Right atrium auricular region (tissue), 2 donors: ENCODE data around the gene BPGM. TPM values are rescaled to one million over a fixed set of nuclear protein-coding genes. Genes with fewer than 3 reads are reported as not detected.

Experiments used
- DNase-seq: peaks from one replicate; pipeline ENCODE4 v3.0.0-alpha.2; 2019; ENCODE audit warnings: low spot score
- H3K27ac ChIP-seq, 2 donors: fragments of 200-600 bp; sonication (generic); 1 replicate in 1 of 2; 2 replicates in 1 of 2; pipeline ENCODE4 v1.5.1; 2016 to 2019
- H3K27me3 ChIP-seq, 2 donors: fragments of 200-600 bp; sonication (generic); one replicate each; pipeline versions ENCODE4 v1.5.1 to v1.6.0; 2017 to 2019
- H3K36me3 ChIP-seq: fragments of 200-600 bp; sonication (generic); one replicate; pipeline ENCODE4 v1.5.1; 2016
- H3K4me1 ChIP-seq, 2 donors: fragments of 200-600 bp; sonication (generic); one replicate each; pipeline versions ENCODE4 v1.5.1 to v1.6.0; 2017 to 2019
- H3K4me3 ChIP-seq, 2 donors: fragments of 200-600 bp; sonication (generic); 1 replicate in 1 of 2; 2 replicates in 1 of 2; pipeline ENCODE4 v1.5.1; 2017 to 2019; ENCODE audit warnings: mild to moderate bottlenecking in 1 of 2, moderate library complexity in 1 of 2
- H3K9me3 ChIP-seq, 2 donors: fragments of 200-600 bp; sonication (generic); one replicate each; pipeline ENCODE4 v1.5.1; 2019
- CTCF ChIP-seq, 2 donors: fragments of 200-600 bp; sonication (generic); IDR thresholded peaks; one replicate each; pipeline ENCODE4 v1.5.1; 2019; ENCODE audit warnings: antibody characterized with exemption in 2 of 2
- total RNA-seq, 2 donors: library from RNA; depleted of rRNA; stranded (reverse); fragments of >200 nt; gene quantifications; one replicate each; pipeline ENCODE4 v1.1.0, GENCODE V29; 2016

BPGM gene
- total RNA-seq, 2 donors from 2014 or later, result 12.5 to 16.7 TPM

- no peak for TF ChIP-seq CTCF (IDR thresholded peaks at IDR 0.05)
- Histone ChIP-seq H3K4me1 (peaks cover 0 to 18% of the 10 kb centered on the region in 2 donors), H3K9me3 (no peaks in the 10 kb centered on the region), H3K27ac (peak overlapping the region; percentile 46 to 56), H3K27me3 (no peaks in the 10 kb centered on the region), H3K36me3 (no peaks in the 10 kb centered on the region), H3K4me3 (no peak overlapping the region)
- DNase-seq, result no peak
Measured at GRCh38 chr7:134690614-134691504, 44.2 kb downstream of the BPGM start.

- Histone ChIP-seq H3K9me3 (no peaks in the 10 kb centered on the region), H3K4me1 (peaks cover 0 to 21% of the 10 kb centered on the region in 2 donors), H3K27me3 (no peaks in the 10 kb centered on the region), H3K27ac (peak overlapping the region; percentile 15 to 56), H3K36me3 (no peaks in the 10 kb centered on the region), H3K4me3 (no peak overlapping the region)
- TF ChIP-seq CTCF (IDR thresholded peaks at IDR 0.05), result no peak
- no peak for DNase-seq
Measured at GRCh38 chr7:134691546-134692343, 45.1 kb downstream of the BPGM start.

GRCh38 chr7:134692344-134692705 lies 45.7 kb downstream of the BPGM start:
- Histone ChIP-seq H3K36me3 (no peaks in the 10 kb centered on the region), H3K27ac (peak overlapping the region; percentile 15 to 28), H3K4me1 (peaks cover 0 to 18% of the 10 kb centered on the region in 2 donors), H3K4me3 (no peak overlapping the region), H3K27me3 (no peaks in the 10 kb centered on the region), H3K9me3 (no peaks in the 10 kb centered on the region)
- no peak for TF ChIP-seq CTCF (IDR thresholded peaks at IDR 0.05)
- DNase-seq, result no peak

- H3K4me3 ChIP-seq, result no peak overlapping the region
- H3K4me1 ChIP-seq, result peaks cover 0 to 18% of the 10 kb centered on the region in 2 donors
- DNase-seq, result peak; percentile 78
- H3K9me3 ChIP-seq, result no peaks in the 10 kb centered on the region
- no peaks in the 10 kb centered on the region for H3K27me3 ChIP-seq
- no peaks in the 10 kb centered on the region for H3K36me3 ChIP-seq
- no peak for TF ChIP-seq CTCF (IDR thresholded peaks at IDR 0.05)
- peak overlapping the region; percentile 15 to 28 for H3K27ac ChIP-seq
Measured at GRCh38 chr7:134693256-134693655, 46.6 kb downstream of the BPGM start.

- DNase-seq, result no peak
- Histone ChIP-seq H3K9me3 (no peaks in the 10 kb centered on the region), H3K27ac (peak overlapping the region in 1 of 2 donors; percentile 9), H3K36me3 (no peaks in the 10 kb centered on the region), H3K4me1 (peaks cover 0 to 18% of the 10 kb centered on the region in 2 donors), H3K4me3 (no peak overlapping the region), H3K27me3 (no peaks in the 10 kb centered on the region)
- peak in 1 of 2 donors; percentile 30 for TF ChIP-seq CTCF (IDR thresholded peaks at IDR 0.05)
Measured at GRCh38 chr7:134694299-134694698, 47.6 kb downstream of the BPGM start.
